WTC11 (cell line): Measurements from ENCODE around the gene USP48. TPM values are rescaled to one million over a fixed set of nuclear protein-coding genes. Genes with fewer than 3 reads are reported as not detected.

Source experiments
- ATAC-seq: fragments of 200-7000 bp; cut with Tn5 transposase; 2 replicates; pipeline ENCODE4 v1.10.0; 2021; ENCODE audit warnings: mild to moderate bottlenecking, moderate library complexity
- CTCF ChIA-PET: fragments of 300-600 bp; sonication (Branson Sonifier 250); formaldehyde crosslinking; loops from one replicate; lab custom pipeline; 2021; ENCODE audit warnings: antibody characterized with exemption; lab: Charles Lee
- POLR2A ChIA-PET: fragments of 350-600 bp; sonication (Branson Sonifier 250); formaldehyde crosslinking; loops from one replicate; lab custom pipeline; 2021; ENCODE audit warnings: antibody characterized with exemption; lab: Charles Lee
- DNase-seq: peaks from one replicate; pipeline ENCODE4 v3.0.0; 2021; ENCODE audit warnings: low spot score
- H3K27ac Mint-ChIP-seq: 2 replicates; pipeline ENCODE4 v1.8.0; 2021; ENCODE audit warnings: mixed read lengths
- H3K27me3 Mint-ChIP-seq: 2 replicates; pipeline ENCODE4 v1.8.0; 2021; ENCODE audit warnings: low read depth, mild to moderate bottlenecking, moderate library complexity, mixed read lengths
- H3K36me3 Mint-ChIP-seq: 2 replicates; pipeline ENCODE4 v1.8.0; 2021; ENCODE audit warnings: mixed read lengths
- H3K4me1 Mint-ChIP-seq: 2 replicates; pipeline ENCODE4 v1.8.0; 2022; ENCODE audit warnings: mixed read lengths
- H3K4me3 Mint-ChIP-seq: 2 replicates; pipeline ENCODE4 v1.8.0; 2021; ENCODE audit warnings: mild to moderate bottlenecking, moderate library complexity, mixed read lengths
- H3K9me3 Mint-ChIP-seq: 2 replicates; pipeline ENCODE4 v1.8.0; 2021; ENCODE audit warnings: mixed read lengths
- ATF1 ChIP-seq: sonication (generic); formaldehyde crosslinking; IDR thresholded peaks from 2 replicates; pipeline ENCODE4 v1.8.1; 2023; ENCODE audit warnings: mild to moderate bottlenecking, moderate library complexity, missing genetic modification reagents
- CREM ChIP-seq: sonication (generic); formaldehyde crosslinking; IDR thresholded peaks from 2 replicates; pipeline ENCODE4 v1.8.1; 2022; ENCODE audit warnings: mild to moderate bottlenecking, missing genetic modification reagents, moderate library complexity
- ELF4 ChIP-seq: sonication (generic); formaldehyde crosslinking; IDR thresholded peaks from 2 replicates; pipeline ENCODE4 v1.8.1; 2022; ENCODE audit warnings: low read depth, mild to moderate bottlenecking, moderate library complexity, missing genetic modification reagents
- GTF2I ChIP-seq: fragments of 250-450 bp; sonication (Bioruptor Pico); conservative IDR thresholded peaks from 2 replicates; pipeline ENCODE4 v1.4.0; 2021; ENCODE audit warnings: mild to moderate bottlenecking
- IRF2 ChIP-seq: sonication (generic); formaldehyde crosslinking; IDR thresholded peaks from 2 replicates; pipeline ENCODE4 v1.8.0; 2022; ENCODE audit warnings: low read depth, missing genetic modification reagents, borderline replicate concordance
- MYBL2 ChIP-seq: sonication (generic); formaldehyde crosslinking; IDR thresholded peaks from 2 replicates; pipeline ENCODE4 v1.8.1; 2023; ENCODE audit warnings: mild to moderate bottlenecking, moderate library complexity, missing genetic modification reagents
- NFE2L1 ChIP-seq: sonication (generic); formaldehyde crosslinking; IDR thresholded peaks from 2 replicates; pipeline ENCODE4 v1.8.1; 2023; ENCODE audit warnings: missing genetic modification reagents
- NR1H2 ChIP-seq: sonication (generic); formaldehyde crosslinking; IDR thresholded peaks from 2 replicates; pipeline ENCODE4 v1.9.0; 2021; ENCODE audit warnings: mild to moderate bottlenecking, moderate library complexity, missing genetic modification reagents
- SMAD4 ChIP-seq: sonication (generic); formaldehyde crosslinking; IDR thresholded peaks from 2 replicates; pipeline ENCODE4 v1.8.0; 2022; ENCODE audit warnings: mild to moderate bottlenecking, missing genetic modification reagents
- TEAD4 ChIP-seq: sonication (generic); formaldehyde crosslinking; IDR thresholded peaks from 2 replicates; pipeline ENCODE4 v1.8.0; 2022; ENCODE audit warnings: mild to moderate bottlenecking, missing genetic modification reagents
- ZNF396 ChIP-seq: fragments of 250-450 bp; sonication (Bioruptor Pico); IDR thresholded peaks from 2 replicates; pipeline ENCODE4 v1.8.0; 2021; ENCODE audit warnings: mild to moderate bottlenecking, moderate library complexity, borderline replicate concordance
- total RNA-seq: library from RNA; stranded (reverse); gene quantifications from 3 replicates; pipeline ENCODE4 v1.2.3, GENCODE V29; 2021
- TF ChIP-seq, protein P1 (sequence below): sonication (generic); formaldehyde crosslinking; conservative IDR thresholded peaks from 2 replicates; pipeline ENCODE4 v1.8.1; 2023; ENCODE audit warnings: mild to moderate bottlenecking, low read depth, missing genetic modification reagents, moderate library complexity
- TF ChIP-seq, protein P2 (sequence below): sonication (generic); formaldehyde crosslinking; IDR thresholded peaks from 2 replicates; pipeline ENCODE4 v1.8.1; 2023; ENCODE audit warnings: mild to moderate bottlenecking, missing genetic modification reagents, moderate library complexity
- TF ChIP-seq, protein P3 (sequence below): sonication (generic); formaldehyde crosslinking; IDR thresholded peaks from 2 replicates; pipeline ENCODE4 v1.8.1; 2023; ENCODE audit warnings: mild to moderate bottlenecking, missing genetic modification reagents, borderline replicate concordance
- TF ChIP-seq, protein P4 (sequence below): sonication (generic); formaldehyde crosslinking; IDR thresholded peaks from 2 replicates; pipeline ENCODE4 v1.8.0; 2023; ENCODE audit warnings: mild to moderate bottlenecking, missing genetic modification reagents
- TF ChIP-seq, protein P5 (sequence below): fragments of 250-450 bp; sonication (Bioruptor Pico); IDR thresholded peaks from 2 replicates; pipeline ENCODE4 v2.1.2; 2022; ENCODE audit warnings: mild to moderate bottlenecking, moderate library complexity
- TF ChIP-seq, protein P6 (sequence below): sonication (generic); formaldehyde crosslinking; IDR thresholded peaks from 2 replicates; pipeline ENCODE4 v1.8.1; 2023; ENCODE audit warnings: mild to moderate bottlenecking, moderate library complexity, missing genetic modification reagents
- TF ChIP-seq, protein P7 (sequence below): sonication (generic); formaldehyde crosslinking; IDR thresholded peaks from 2 replicates; pipeline ENCODE4 v1.8.1; 2022; ENCODE audit warnings: low read depth, missing genetic modification reagents, borderline replicate concordance

Gene USP48
- total RNA-seq, 1 experiment from 2014 or later, result 86.9 TPM

DNA sequence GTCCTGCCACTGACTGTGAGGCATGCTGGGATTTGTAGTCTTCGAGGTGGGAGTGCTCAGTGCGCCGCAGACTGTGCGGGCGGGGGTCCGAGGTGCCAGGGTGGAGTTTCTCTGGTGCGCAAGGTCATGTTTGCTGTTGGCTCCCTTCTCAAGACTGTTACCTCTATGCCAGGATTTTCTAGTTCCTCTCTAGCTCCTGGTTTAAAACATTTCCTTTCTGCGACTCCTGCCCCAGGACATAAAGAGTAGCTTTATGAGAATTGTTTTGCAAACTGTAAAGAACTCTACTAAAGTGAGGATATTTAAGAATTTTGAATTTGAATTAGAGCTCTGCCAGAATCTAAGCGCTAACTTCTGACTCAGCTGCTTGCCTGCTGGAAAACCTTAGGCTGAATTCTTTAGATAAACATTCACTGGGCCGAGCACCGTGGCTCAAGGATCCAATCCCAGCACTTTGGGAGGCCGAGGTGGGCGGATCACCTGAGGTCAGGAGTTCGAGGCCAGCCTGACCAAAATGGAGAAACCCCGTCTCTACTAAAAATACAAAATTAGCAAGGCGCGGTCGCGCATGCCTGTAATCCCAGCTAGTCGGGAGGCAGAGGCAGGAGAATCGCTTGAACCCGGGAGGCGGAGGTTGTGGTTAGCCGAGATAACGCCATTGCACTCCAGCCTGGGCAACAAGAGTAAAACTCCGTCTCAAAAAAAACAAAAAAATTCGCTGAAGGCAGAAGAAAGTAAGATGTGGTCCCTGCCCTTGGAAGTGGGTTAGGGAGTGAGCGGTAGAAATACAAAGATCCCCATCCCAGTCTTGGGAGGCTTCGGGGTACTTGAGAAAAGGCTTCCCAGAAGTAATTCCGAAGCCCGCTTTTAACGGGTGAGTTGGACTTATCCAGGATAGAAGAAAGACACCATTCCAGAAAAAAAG, 992 bp upstream of the USP48 start (continued):
- TF ChIP-seq, protein P1, sequence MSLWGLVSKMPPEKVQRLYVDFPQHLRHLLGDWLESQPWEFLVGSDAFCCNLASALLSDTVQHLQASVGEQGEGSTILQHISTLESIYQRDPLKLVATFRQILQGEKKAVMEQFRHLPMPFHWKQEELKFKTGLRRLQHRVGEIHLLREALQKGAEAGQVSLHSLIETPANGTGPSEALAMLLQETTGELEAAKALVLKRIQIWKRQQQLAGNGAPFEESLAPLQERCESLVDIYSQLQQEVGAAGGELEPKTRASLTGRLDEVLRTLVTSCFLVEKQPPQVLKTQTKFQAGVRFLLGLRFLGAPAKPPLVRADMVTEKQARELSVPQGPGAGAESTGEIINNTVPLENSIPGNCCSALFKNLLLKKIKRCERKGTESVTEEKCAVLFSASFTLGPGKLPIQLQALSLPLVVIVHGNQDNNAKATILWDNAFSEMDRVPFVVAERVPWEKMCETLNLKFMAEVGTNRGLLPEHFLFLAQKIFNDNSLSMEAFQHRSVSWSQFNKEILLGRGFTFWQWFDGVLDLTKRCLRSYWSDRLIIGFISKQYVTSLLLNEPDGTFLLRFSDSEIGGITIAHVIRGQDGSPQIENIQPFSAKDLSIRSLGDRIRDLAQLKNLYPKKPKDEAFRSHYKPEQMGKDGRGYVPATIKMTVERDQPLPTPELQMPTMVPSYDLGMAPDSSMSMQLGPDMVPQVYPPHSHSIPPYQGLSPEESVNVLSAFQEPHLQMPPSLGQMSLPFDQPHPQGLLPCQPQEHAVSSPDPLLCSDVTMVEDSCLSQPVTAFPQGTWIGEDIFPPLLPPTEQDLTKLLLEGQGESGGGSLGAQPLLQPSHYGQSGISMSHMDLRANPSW, result no peak
- TF ChIP-seq, protein P2, sequence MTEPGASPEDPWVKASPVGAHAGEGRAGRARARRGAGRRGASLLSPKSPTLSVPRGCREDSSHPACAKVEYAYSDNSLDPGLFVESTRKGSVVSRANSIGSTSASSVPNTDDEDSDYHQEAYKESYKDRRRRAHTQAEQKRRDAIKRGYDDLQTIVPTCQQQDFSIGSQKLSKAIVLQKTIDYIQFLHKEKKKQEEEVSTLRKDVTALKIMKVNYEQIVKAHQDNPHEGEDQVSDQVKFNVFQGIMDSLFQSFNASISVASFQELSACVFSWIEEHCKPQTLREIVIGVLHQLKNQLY (CRISPR knock-in tag), result no peak
- TF ChIP-seq CREM (CRISPR knock-in tag), result no peak
- no peak for TF ChIP-seq NFE2L1
- TF ChIP-seq NR1H2 (CRISPR knock-in tag), result no peak
- no peak for TF ChIP-seq GTF2I
- TF ChIP-seq, protein P3, sequence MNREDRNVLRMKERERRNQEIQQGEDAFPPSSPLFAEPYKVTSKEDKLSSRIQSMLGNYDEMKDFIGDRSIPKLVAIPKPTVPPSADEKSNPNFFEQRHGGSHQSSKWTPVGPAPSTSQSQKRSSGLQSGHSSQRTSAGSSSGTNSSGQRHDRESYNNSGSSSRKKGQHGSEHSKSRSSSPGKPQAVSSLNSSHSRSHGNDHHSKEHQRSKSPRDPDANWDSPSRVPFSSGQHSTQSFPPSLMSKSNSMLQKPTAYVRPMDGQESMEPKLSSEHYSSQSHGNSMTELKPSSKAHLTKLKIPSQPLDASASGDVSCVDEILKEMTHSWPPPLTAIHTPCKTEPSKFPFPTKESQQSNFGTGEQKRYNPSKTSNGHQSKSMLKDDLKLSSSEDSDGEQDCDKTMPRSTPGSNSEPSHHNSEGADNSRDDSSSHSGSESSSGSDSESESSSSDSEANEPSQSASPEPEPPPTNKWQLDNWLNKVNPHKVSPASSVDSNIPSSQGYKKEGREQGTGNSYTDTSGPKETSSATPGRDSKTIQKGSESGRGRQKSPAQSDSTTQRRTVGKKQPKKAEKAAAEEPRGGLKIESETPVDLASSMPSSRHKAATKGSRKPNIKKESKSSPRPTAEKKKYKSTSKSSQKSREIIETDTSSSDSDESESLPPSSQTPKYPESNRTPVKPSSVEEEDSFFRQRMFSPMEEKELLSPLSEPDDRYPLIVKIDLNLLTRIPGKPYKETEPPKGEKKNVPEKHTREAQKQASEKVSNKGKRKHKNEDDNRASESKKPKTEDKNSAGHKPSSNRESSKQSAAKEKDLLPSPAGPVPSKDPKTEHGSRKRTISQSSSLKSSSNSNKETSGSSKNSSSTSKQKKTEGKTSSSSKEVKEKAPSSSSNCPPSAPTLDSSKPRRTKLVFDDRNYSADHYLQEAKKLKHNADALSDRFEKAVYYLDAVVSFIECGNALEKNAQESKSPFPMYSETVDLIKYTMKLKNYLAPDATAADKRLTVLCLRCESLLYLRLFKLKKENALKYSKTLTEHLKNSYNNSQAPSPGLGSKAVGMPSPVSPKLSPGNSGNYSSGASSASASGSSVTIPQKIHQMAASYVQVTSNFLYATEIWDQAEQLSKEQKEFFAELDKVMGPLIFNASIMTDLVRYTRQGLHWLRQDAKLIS (CRISPR knock-in tag), result no peak
- no peak for TF ChIP-seq IRF2
- TF ChIP-seq, all 79 proteins: peak for 3

DNA sequence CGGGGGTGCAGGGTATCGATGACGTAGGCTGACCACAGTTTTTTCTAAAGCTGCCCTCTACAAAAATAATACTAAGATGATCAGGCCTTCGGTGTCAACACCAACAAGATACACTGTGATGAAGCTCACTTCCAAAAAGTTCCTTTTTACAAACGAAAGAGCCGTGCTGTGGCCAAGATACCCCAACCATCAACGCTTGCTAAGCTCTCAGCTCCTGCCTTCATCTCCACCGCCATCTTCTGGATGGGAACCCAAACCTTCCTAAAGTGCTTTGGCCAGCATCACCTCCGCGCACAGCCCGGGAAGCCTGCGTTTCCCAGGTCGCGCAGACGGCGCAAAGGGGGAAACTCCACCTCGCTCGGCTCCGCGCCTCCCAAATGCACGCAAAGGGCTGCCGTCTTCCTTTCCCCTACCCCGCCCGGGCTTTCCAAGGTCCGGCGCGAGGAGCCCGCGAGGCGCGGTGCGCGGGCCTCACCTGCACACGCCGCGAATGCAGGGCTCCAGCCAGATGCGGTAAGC, 541 bp downstream of the USP48 start:
- H3K36me3 Mint-ChIP-seq, result peaks cover 8% of the 10 kb centered on the region
- H3K9me3 Mint-ChIP-seq, result peaks cover 5% of the 10 kb centered on the region
- POLR2A ChIA-PET, result interaction anchor here (0.6 to 1.1 kb wide), 6 partner anchors 10 to 153 kb away, joined by 3 to 5 read pairs (median 3); no protein-coding TSS in a partner anchor
- peak overlapping the region; percentile 90 for H3K4me3 Mint-ChIP-seq
- peaks cover 30% of the 10 kb centered on the region for H3K4me1 Mint-ChIP-seq
- CTCF ChIA-PET, result interaction anchor here (0.6 to 1.7 kb wide), 8 partner anchors 14 to 127 kb away, joined by 3 to 7 read pairs (median 4); no protein-coding TSS in a partner anchor
- DNase-seq (no peak), ATAC-seq (peak; percentile 11)
- H3K27ac Mint-ChIP-seq, result peak overlapping the region; percentile 97
- no peaks in the 10 kb centered on the region for H3K27me3 Mint-ChIP-seq
- TF ChIP-seq, protein P4, sequence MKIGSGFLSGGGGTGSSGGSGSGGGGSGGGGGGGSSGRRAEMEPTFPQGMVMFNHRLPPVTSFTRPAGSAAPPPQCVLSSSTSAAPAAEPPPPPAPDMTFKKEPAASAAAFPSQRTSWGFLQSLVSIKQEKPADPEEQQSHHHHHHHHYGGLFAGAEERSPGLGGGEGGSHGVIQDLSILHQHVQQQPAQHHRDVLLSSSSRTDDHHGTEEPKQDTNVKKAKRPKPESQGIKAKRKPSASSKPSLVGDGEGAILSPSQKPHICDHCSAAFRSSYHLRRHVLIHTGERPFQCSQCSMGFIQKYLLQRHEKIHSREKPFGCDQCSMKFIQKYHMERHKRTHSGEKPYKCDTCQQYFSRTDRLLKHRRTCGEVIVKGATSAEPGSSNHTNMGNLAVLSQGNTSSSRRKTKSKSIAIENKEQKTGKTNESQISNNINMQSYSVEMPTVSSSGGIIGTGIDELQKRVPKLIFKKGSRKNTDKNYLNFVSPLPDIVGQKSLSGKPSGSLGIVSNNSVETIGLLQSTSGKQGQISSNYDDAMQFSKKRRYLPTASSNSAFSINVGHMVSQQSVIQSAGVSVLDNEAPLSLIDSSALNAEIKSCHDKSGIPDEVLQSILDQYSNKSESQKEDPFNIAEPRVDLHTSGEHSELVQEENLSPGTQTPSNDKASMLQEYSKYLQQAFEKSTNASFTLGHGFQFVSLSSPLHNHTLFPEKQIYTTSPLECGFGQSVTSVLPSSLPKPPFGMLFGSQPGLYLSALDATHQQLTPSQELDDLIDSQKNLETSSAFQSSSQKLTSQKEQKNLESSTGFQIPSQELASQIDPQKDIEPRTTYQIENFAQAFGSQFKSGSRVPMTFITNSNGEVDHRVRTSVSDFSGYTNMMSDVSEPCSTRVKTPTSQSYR (CRISPR knock-in tag), result no peak
- TF ChIP-seq SMAD4 (CRISPR knock-in tag), result 0 out of 2 replicates have a peak, but pooled peaks have one; percentile 50
- TF ChIP-seq, protein P5, sequence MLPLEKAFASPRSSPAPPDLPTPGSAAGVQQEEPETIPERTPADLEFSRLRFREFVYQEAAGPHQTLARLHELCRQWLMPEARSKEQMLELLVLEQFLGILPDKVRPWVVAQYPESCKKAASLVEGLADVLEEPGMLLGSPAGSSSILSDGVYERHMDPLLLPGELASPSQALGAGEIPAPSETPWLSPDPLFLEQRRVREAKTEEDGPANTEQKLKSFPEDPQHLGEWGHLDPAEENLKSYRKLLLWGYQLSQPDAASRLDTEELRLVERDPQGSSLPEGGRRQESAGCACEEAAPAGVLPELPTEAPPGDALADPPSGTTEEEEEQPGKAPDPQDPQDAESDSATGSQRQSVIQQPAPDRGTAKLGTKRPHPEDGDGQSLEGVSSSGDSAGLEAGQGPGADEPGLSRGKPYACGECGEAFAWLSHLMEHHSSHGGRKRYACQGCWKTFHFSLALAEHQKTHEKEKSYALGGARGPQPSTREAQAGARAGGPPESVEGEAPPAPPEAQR (CRISPR knock-in tag), result no peak
- TF ChIP-seq MYBL2 (CRISPR knock-in tag), result no peak; the same call in 1 of the 2 replicates
- TF ChIP-seq ELF4 (CRISPR knock-in tag), result no peak
- no peak for TF ChIP-seq TEAD4 (CRISPR knock-in tag)
- no peak for TF ChIP-seq ZNF396
- no peak; the same call in 1 of the 2 replicates for TF ChIP-seq ATF1 (CRISPR knock-in tag)
- TF ChIP-seq, protein P6, sequence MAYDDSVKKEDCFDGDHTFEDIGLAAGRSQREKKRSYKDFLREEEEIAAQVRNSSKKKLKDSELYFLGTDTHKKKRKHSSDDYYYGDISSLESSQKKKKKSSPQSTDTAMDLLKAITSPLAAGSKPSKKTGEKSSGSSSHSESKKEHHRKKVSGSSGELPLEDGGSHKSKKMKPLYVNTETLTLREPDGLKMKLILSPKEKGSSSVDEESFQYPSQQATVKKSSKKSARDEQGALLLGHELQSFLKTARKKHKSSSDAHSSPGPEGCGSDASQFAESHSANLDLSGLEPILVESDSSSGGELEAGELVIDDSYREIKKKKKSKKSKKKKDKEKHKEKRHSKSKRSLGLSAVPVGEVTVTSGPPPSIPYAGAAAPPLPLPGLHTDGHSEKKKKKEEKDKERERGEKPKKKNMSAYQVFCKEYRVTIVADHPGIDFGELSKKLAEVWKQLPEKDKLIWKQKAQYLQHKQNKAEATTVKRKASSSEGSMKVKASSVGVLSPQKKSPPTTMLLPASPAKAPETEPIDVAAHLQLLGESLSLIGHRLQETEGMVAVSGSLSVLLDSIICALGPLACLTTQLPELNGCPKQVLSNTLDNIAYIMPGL (CRISPR knock-in tag), result peak; percentile 94; the same call in 1 of the 2 replicates
- TF ChIP-seq, protein P7, sequence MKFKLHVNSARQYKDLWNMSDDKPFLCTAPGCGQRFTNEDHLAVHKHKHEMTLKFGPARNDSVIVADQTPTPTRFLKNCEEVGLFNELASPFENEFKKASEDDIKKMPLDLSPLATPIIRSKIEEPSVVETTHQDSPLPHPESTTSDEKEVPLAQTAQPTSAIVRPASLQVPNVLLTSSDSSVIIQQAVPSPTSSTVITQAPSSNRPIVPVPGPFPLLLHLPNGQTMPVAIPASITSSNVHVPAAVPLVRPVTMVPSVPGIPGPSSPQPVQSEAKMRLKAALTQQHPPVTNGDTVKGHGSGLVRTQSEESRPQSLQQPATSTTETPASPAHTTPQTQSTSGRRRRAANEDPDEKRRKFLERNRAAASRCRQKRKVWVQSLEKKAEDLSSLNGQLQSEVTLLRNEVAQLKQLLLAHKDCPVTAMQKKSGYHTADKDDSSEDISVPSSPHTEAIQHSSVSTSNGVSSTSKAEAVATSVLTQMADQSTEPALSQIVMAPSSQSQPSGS (CRISPR knock-in tag), result peak; percentile 48; the same call in 1 of the 2 replicates
